ENCODE results near the gene GRHL1. TPM values are rescaled to one million over a fixed set of nuclear protein-coding genes. Genes with fewer than 3 reads are reported as not detected.
A peak's percentile ranks its signal among the peaks of the same experiment; 100 is the strongest.

Gene GRHL1
- total and polyA plus RNA-seq, 2 donors (not counting 3 experiments of a cell fraction or from before 2014, with no cell fraction given) = 0.37 to 1.1 TPM

GRCh38 chr2:10043256-10043905, 91.9 kb downstream of the GRHL1 start, which contains the start of gene KLF11:
Gene KLF11, plus strand, starts transcription at chr2:10043550. Its CDS starts 167 bp downstream, at chr2:10043717.
- FAIRE-seq = peak; percentile 80
- Histone ChIP-seq H3K27me3 (ENCODE audit: control insufficient read depth in 2 of 2, insufficient read depth in 2 of 2, low read length in 2 of 2) (no peaks in the 10 kb centered on the region), H3K9me3 (replicated peaks; ENCODE audit: control insufficient read depth, insufficient read depth, low read length) (no peaks in the 10 kb centered on the region), H3K79me2 (ENCODE audit: control insufficient read depth, insufficient read depth, low read length) (no peaks in the 10 kb centered on the region), H3K4me1 (ENCODE audit: control insufficient read depth, extremely low read depth, insufficient read depth, low read length) (peaks cover 4% of the 10 kb centered on the region), H3K36me3 (ENCODE audit: control insufficient read depth in 2 of 2, extremely low read depth in 1 of 2, insufficient read depth in 2 of 2, low read length in 2 of 2) (peaks cover 0 to 10% of the 10 kb centered on the region in 2 experiments), H3K4me2 (ENCODE audit: insufficient read depth, low read length) (peak within 1 kb of the TSS; percentile 63), H2AFZ (ENCODE audit: low read depth, low read length) (peak within 1 kb of the TSS; percentile 87), H3K9ac (replicated peaks; ENCODE audit: extremely low read depth, insufficient read depth, low read length) (peak within 1 kb of the TSS; percentile 88), H3K27ac (ENCODE audit: insufficient read depth, low read depth, low read length) (peak within 1 kb of the TSS; percentile 74), H3K4me3 (replicated peaks in 1 of 3; ENCODE audit: insufficient read depth in 1 of 3, low read depth in 1 of 3, low read length in 3 of 3) (peak within 1 kb of the TSS in 2 of 3 experiments; percentile 61 to 75), H4K20me1 (replicated peaks; ENCODE audit: control insufficient read depth, extremely low read depth, insufficient read depth, low read length) (no peaks in the 10 kb centered on the region), H3K9me1 (replicated peaks; ENCODE audit: control insufficient read depth, extremely low read depth, insufficient read depth, low read length) (no peaks in the 10 kb centered on the region)
- no TSS peak for BruUV-seq (replicated peaks)
- intact Hi-C loops (cut with micrococcal nuclease) (loop anchor here (10.0 kb wide), 1 partner anchor 409 kb away; the partner anchor contains the start of gene YWHAQ), dilution Hi-C loops (cut with MboI; ENCODE audit: extremely low pct_ligation_motif_present, low sequenced_read_pairs) (loop anchor here (10.0 kb wide), 1 partner anchor 239 kb away; no protein-coding TSS in a partner anchor)
- peak; percentile 81 for DNase-seq (ENCODE audit: low read depth, low spot score)
- TF ChIP-seq MYC (IDR thresholded peaks at IDR 0.05; ENCODE audit: low read depth, low read length) = peak; percentile 57
- TF ChIP-seq MAX (IDR thresholded peaks at IDR 0.05; ENCODE audit: insufficient read depth, insufficient read length) = peak; percentile 92
- no peak for TF ChIP-seq CTCF (IDR thresholded peaks at IDR 0.05; ENCODE audit: extremely low read depth in 1 of 2, insufficient read depth in 1 of 2, low read depth in 1 of 2, low read length in 2 of 2)
- ChIA-PET CTCF (interaction anchor here (0.9 to 17.6 kb wide), 9 partner anchors 29 to 392 kb away, joined by 3 to 340 read pairs (median 3); partner anchors contain the start of gene TAF1B), POLR2A (interaction anchor here (0.9 kb wide), 1 partner anchor 59 kb away, joined by 3 read pairs; no protein-coding TSS in a partner anchor)

Measured in endothelial cell of umbilical vein (primary cell).